ENCODE results near the gene UCP3.
A peak's percentile ranks its signal among the peaks of the same experiment; 100 is the strongest.

UCP3 gene

GRCh38 chr11:73963861-73964260 lies 45.0 kb downstream of the UCP3 start:
- no peak for TF ChIP-seq TSHZ2 (CRISPR knock-in tag; IDR thresholded peaks at IDR 0.05)
- TF ChIP-seq ZC3H10 (CRISPR knock-in tag; IDR thresholded peaks at IDR 0.05) = no peak
- no peak for TF ChIP-seq BACH2 (CRISPR knock-in tag; IDR thresholded peaks at IDR 0.05; ENCODE audit: borderline replicate concordance)
- no peak for TF ChIP-seq ZFP30 (CRISPR knock-in tag; IDR thresholded peaks at IDR 0.05)
- TF ChIP-seq PPARA (CRISPR knock-in tag; IDR thresholded peaks at IDR 0.05; ENCODE audit: borderline replicate concordance) = no peak
- no peak for TF ChIP-seq TOX (CRISPR knock-in tag; IDR thresholded peaks at IDR 0.05; ENCODE audit: borderline replicate concordance)
- TF ChIP-seq ISL1 (CRISPR knock-in tag; IDR thresholded peaks at IDR 0.05) = no peak
- TF ChIP-seq OSR1 (CRISPR knock-in tag; IDR thresholded peaks at IDR 0.05) = no peak
- no peak for TF ChIP-seq ESRRG (CRISPR knock-in tag; IDR thresholded peaks at IDR 0.05)
- TF ChIP-seq GLIS3 (CRISPR knock-in tag; IDR thresholded peaks at IDR 0.05) = no peak
- TF ChIP-seq ARNTL (CRISPR knock-in tag; IDR thresholded peaks at IDR 0.05; ENCODE audit: borderline replicate concordance, low read depth) = no peak
- no peak for TF ChIP-seq CSRNP3 (CRISPR knock-in tag; IDR thresholded peaks at IDR 0.05)
- TF ChIP-seq TCF4 (CRISPR knock-in tag; IDR thresholded peaks at IDR 0.05; ENCODE audit: borderline replicate concordance) = no peak
- no peak for TF ChIP-seq ZFP3 (CRISPR knock-in tag; IDR thresholded peaks at IDR 0.05)
- no peak for TF ChIP-seq CSDC2 (CRISPR knock-in tag; IDR thresholded peaks at IDR 0.05)
- no peak for TF ChIP-seq ZNF70 (CRISPR knock-in tag; IDR thresholded peaks at IDR 0.05)
- TF ChIP-seq ZNF565 (CRISPR knock-in tag; conservative IDR thresholded peaks at IDR 0.05; ENCODE audit: low read depth) = no peak
- TF ChIP-seq RARB (CRISPR knock-in tag; IDR thresholded peaks at IDR 0.05) = no peak
- peak; percentile 10; the same call in 2 of the 3 replicates for ATAC-seq

DNA sequence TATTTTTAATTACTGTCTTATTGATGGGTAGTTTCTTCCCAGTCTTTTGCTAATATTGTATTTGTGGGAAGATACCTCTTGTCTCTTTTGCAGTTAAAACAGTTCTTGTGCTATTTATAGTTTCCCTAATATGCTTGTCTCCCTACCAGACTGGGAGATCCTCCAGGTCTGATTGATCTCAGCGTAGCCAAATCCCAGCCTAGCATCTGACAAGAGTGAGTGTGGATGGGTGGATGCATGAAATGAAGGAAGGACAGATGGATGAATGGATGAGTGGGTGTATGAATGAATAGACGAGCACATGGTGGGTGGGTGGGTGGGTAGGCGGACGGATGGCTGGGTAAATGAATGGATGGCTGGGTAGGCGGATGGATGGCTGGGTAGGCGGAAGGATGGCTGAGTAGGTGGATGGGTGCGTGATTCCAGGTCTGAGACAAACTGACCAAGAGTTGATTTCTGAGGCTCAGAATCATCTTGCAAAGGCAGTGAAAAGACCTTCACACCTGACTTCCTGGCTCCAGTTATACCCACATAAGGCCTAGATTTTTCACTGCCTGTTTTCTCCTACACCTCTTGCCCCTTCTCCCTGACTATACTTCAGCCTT lies 46.7 kb downstream of the UCP3 start:
- ATAC-seq = no peak
- TF ChIP-seq SNAI2 (CRISPR knock-in tag; IDR thresholded peaks at IDR 0.05) (no peak), ZFP30 (CRISPR knock-in tag; IDR thresholded peaks at IDR 0.05) (no peak), PPARA (CRISPR knock-in tag; IDR thresholded peaks at IDR 0.05; ENCODE audit: borderline replicate concordance) (no peak), ZNF70 (CRISPR knock-in tag; IDR thresholded peaks at IDR 0.05) (no peak), ARNTL (CRISPR knock-in tag; IDR thresholded peaks at IDR 0.05; ENCODE audit: borderline replicate concordance, low read depth) (no peak), POU6F1 (CRISPR knock-in tag; IDR thresholded peaks at IDR 0.05; ENCODE audit: borderline replicate concordance, low read depth) (no peak), CSDC2 (CRISPR knock-in tag; IDR thresholded peaks at IDR 0.05) (no peak)

GRCh38 chr11:73961321-73961720 lies 47.6 kb downstream of the UCP3 start:
- no peak for ATAC-seq
- TF ChIP-seq BACH2 (CRISPR knock-in tag; IDR thresholded peaks at IDR 0.05; ENCODE audit: borderline replicate concordance) (no peak), RARB (CRISPR knock-in tag; IDR thresholded peaks at IDR 0.05) (no peak), ZFP30 (CRISPR knock-in tag; IDR thresholded peaks at IDR 0.05) (no peak), CSRNP3 (CRISPR knock-in tag; IDR thresholded peaks at IDR 0.05) (no peak), ARNTL (CRISPR knock-in tag; IDR thresholded peaks at IDR 0.05; ENCODE audit: borderline replicate concordance, low read depth) (no peak)

GRCh38 chr11:73958521-73959141 lies 50.3 kb downstream of the UCP3 start:
- no peak for ATAC-seq
- TF ChIP-seq CSRNP3 (CRISPR knock-in tag; IDR thresholded peaks at IDR 0.05) (no peak), RARB (CRISPR knock-in tag; IDR thresholded peaks at IDR 0.05) (no peak), CREB5 (CRISPR knock-in tag; IDR thresholded peaks at IDR 0.05; ENCODE audit: low read depth) (no peak), TSHZ2 (CRISPR knock-in tag; IDR thresholded peaks at IDR 0.05) (no peak), CSDC2 (CRISPR knock-in tag; IDR thresholded peaks at IDR 0.05) (no peak), ZFP3 (CRISPR knock-in tag; IDR thresholded peaks at IDR 0.05) (no peak)

Measured in SK-N-SH treated with all-trans-retinoic acid at 6 μM for 48 hours (cell line).